MM.1S (cell line): Measurements from ENCODE around the gene ANKMY2.

Experiments used
- DNase-seq: peaks from one replicate; pipeline ENCODE4 v3.0.0-alpha.2; 2015
- H2AFZ ChIP-seq: fragments of 300-600 bp; sonication (generic); 2 replicates; pipeline ENCODE4 v1.6.0; 2016; ENCODE audit warnings: antibody characterized with exemption, low read length
- H3F3A ChIP-seq: fragments of 300-600 bp; sonication (generic); 2 replicates; pipeline ENCODE4 v1.6.1; 2016; ENCODE audit warnings: mild to moderate bottlenecking, antibody characterized with exemption, low read length, moderate library complexity, mixed read lengths; ENCODE audit not compliant: insufficient read depth
- H3K27ac ChIP-seq: fragments of 300-600 bp; sonication (generic); 2 replicates; pipeline ENCODE4 v1.5.1; 2016; ENCODE audit warnings: mild to moderate bottlenecking, low read length
- H3K27me3 ChIP-seq: fragments of 300-600 bp; sonication (generic); replicated peaks from 2 replicates; pipeline ENCODE4 v1.6.0; 2016; ENCODE audit warnings: low read length; ENCODE audit not compliant: insufficient read depth
- H3K36me3 ChIP-seq: fragments of 300-600 bp; sonication (generic); replicated peaks from 2 replicates; pipeline ENCODE4 v1.6.1; 2016; ENCODE audit warnings: mild to moderate bottlenecking, low read length, mixed read lengths; ENCODE audit not compliant: insufficient read depth
- H3K4me1 ChIP-seq: fragments of 300-600 bp; sonication (generic); 2 replicates; pipeline ENCODE4 v1.6.1; 2016; ENCODE audit warnings: low read length, mixed read lengths
- H3K4me2 ChIP-seq: fragments of 300-600 bp; sonication (generic); 2 replicates; pipeline ENCODE4 v1.6.0; 2016; ENCODE audit warnings: low read depth, low read length
- H3K4me3 ChIP-seq: fragments of 300-600 bp; sonication (generic); 2 replicates; pipeline ENCODE4 v1.5.1; 2016; ENCODE audit warnings: low read length, mixed read lengths
- H3K79me2 ChIP-seq: fragments of 300-600 bp; sonication (generic); 2 replicates; pipeline ENCODE4 v1.6.1; 2016; ENCODE audit warnings: mixed run types, low read length, mixed read lengths
- H3K9ac ChIP-seq: fragments of 300-600 bp; sonication (generic); 2 replicates; pipeline ENCODE4 v1.6.1; 2016; ENCODE audit warnings: low read length, mixed read lengths
- H3K9me2 ChIP-seq: fragments of 300-600 bp; sonication (generic); replicated peaks from 2 replicates; pipeline ENCODE4 v1.6.1; 2016; ENCODE audit warnings: mild to moderate bottlenecking, low read length, mixed read lengths; ENCODE audit not compliant: insufficient read depth
- H3K9me3 ChIP-seq: fragments of 300-600 bp; sonication (generic); replicated peaks from 2 replicates; pipeline ENCODE4 v1.6.1; 2016; ENCODE audit warnings: mild to moderate bottlenecking, low read length, mixed read lengths; ENCODE audit not compliant: insufficient read depth
- H4K20me1 ChIP-seq: fragments of 300-600 bp; sonication (generic); 2 replicates; pipeline ENCODE4 v1.6.1; 2016; ENCODE audit warnings: mild to moderate bottlenecking, low read length, moderate library complexity, mixed read lengths; ENCODE audit not compliant: insufficient read depth
- EZH2 ChIP-seq: fragments of 300-600 bp; sonication (generic); optimal IDR thresholded peaks from 2 replicates; pipeline ENCODE3; 2017; ENCODE audit warnings: low read depth, mild to moderate bottlenecking, antibody characterized with exemption, low read length, mixed read lengths
- EZH2phosphoT487 ChIP-seq: fragments of 300-600 bp; sonication (generic); IDR thresholded peaks from 2 replicates; pipeline ENCODE4 v1.6.1; 2018; ENCODE audit warnings: antibody characterized with exemption, low read length
- TF ChIP-seq, protein P1 (sequence below): fragments of 300-600 bp; sonication (generic); IDR thresholded peaks from 2 replicates; pipeline ENCODE4 v1.5.1; 2016; ENCODE audit warnings: antibody characterized with exemption, low read length, mixed read lengths

Gene ANKMY2

GRCh38 chr7:16671811-16672210, 26.3 kb upstream of the ANKMY2 start:
- Histone ChIP-seq H3K27ac (no peak overlapping the region), H3K36me3 (no peaks in the 10 kb centered on the region; the same call in none of the 2 replicates), H3K9me2 (no peaks in the 10 kb centered on the region), H3K4me2 (no peak overlapping the region), H3F3A (no peaks in the 10 kb centered on the region), H3K4me1 (0 out of 2 replicates have a peak, but pooled peaks cover 4% of the 10 kb centered on the region), H4K20me1 (0 out of 2 replicates have a peak, but pooled peaks cover 4% of the 10 kb centered on the region), H3K9ac (no peak overlapping the region), H3K9me3 (no peaks in the 10 kb centered on the region), H3K4me3 (no peak overlapping the region), H3K27me3 (no peaks in the 10 kb centered on the region), H2AFZ (no peak overlapping the region), H3K79me2 (peaks cover 55% of the 10 kb centered on the region)
- TF ChIP-seq EZH2phosphoT487 (no peak), EZH2 (no peak)
- TF ChIP-seq, protein P1, sequence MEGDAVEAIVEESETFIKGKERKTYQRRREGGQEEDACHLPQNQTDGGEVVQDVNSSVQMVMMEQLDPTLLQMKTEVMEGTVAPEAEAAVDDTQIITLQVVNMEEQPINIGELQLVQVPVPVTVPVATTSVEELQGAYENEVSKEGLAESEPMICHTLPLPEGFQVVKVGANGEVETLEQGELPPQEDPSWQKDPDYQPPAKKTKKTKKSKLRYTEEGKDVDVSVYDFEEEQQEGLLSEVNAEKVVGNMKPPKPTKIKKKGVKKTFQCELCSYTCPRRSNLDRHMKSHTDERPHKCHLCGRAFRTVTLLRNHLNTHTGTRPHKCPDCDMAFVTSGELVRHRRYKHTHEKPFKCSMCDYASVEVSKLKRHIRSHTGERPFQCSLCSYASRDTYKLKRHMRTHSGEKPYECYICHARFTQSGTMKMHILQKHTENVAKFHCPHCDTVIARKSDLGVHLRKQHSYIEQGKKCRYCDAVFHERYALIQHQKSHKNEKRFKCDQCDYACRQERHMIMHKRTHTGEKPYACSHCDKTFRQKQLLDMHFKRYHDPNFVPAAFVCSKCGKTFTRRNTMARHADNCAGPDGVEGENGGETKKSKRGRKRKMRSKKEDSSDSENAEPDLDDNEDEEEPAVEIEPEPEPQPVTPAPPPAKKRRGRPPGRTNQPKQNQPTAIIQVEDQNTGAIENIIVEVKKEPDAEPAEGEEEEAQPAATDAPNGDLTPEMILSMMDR = no peak
- DNase-seq = no peak

- no peak overlapping the region for H3K9ac ChIP-seq
- H3K4me3 ChIP-seq = no peak overlapping the region
- no peak for TF ChIP-seq EZH2phosphoT487
- TF ChIP-seq, protein P1 = no peak
- no peak for TF ChIP-seq EZH2
- 0 out of 2 replicates have a peak, but pooled peaks cover 4% of the 10 kb centered on the region for H4K20me1 ChIP-seq
- no peak overlapping the region for H3K4me2 ChIP-seq
- H3K36me3 ChIP-seq = no peaks in the 10 kb centered on the region; the same call in none of the 2 replicates
- no peaks in the 10 kb centered on the region for H3K27me3 ChIP-seq
- DNase-seq = no peak
- peaks cover 55% of the 10 kb centered on the region for H3K79me2 ChIP-seq
- H3K27ac ChIP-seq = no peak overlapping the region
- no peaks in the 10 kb centered on the region for H3F3A ChIP-seq
- no peaks in the 10 kb centered on the region for H3K9me2 ChIP-seq
- no peak overlapping the region for H2AFZ ChIP-seq
- H3K4me1 ChIP-seq = 0 out of 2 replicates have a peak, but pooled peaks cover 4% of the 10 kb centered on the region
- no peaks in the 10 kb centered on the region for H3K9me3 ChIP-seq
These were observed 25.3 kb upstream of the ANKMY2 start for GRCh38 chr7:16670731-16671344.

DNA sequence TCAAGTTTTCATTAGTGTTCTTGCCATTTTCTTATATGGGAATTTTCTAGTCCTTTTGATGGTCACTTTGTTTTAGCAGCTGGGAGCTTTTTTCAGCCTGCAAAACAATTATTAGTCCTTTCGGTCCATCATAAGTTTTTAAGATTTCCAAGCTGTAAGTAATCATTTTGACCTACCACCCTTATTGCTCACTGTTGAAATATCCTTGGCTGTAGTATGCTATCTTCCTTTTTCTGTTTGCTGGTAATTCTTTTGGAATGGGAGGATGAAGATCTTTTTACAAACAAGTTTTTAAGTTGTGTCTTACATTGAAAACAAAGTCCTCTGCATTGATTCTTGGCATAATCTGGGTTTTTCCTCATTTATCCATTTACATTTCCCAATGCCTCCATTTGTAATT, 24.5 kb upstream of the ANKMY2 start:
- Histone ChIP-seq H3K9me2 (no peaks in the 10 kb centered on the region), H3K27me3 (no peaks in the 10 kb centered on the region), H3F3A (no peaks in the 10 kb centered on the region), H3K36me3 (no peaks in the 10 kb centered on the region; the same call in none of the 2 replicates), H3K27ac (no peak overlapping the region), H3K79me2 (peaks cover 54% of the 10 kb centered on the region), H3K4me3 (no peak overlapping the region), H3K4me2 (no peak overlapping the region), H2AFZ (no peak overlapping the region), H3K9ac (no peak overlapping the region), H3K9me3 (no peaks in the 10 kb centered on the region), H4K20me1 (0 out of 2 replicates have a peak, but pooled peaks cover 4% of the 10 kb centered on the region), H3K4me1 (0 out of 2 replicates have a peak, but pooled peaks cover 4% of the 10 kb centered on the region)
- DNase-seq = no peak
- TF ChIP-seq EZH2phosphoT487 = no peak
- TF ChIP-seq EZH2 = no peak
- TF ChIP-seq, protein P1 = no peak
